Measurements from ENCODE around the gene AFG1L. TPM values are rescaled to one million over a fixed set of nuclear protein-coding genes. Genes with fewer than 3 reads are reported as not detected.
"Not testable (repeated sequence)": the region's sequence is repeated elsewhere in the genome, so short reads cannot be mapped to it uniquely, and the experiment has no call there.

The AFG1L gene
- total RNA-seq, 6 experiments from 2014 or later, result 4.8 to 5.7 (median 5.3) TPM

DNA sequence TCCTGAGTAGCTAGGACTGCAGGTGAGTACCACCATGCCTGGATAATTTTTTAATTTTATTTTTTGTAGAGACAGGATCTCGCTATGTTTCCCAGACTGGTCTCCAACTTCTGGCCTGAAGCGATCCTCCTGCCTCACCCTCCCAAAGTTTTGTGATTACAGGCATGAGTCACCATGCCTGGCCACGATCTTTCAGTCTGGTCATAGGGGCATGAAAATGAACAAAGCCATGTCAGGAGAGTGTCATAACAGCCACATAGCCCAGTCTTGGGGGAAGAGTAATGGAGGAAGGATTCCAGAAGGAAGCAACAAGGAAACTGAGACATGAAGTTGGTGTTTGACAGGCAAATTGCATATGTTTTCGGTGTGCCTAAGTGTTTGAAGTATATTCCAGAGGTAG is 17.0 kb upstream of the AFG1L start:
- TF ChIP-seq, protein P1, sequence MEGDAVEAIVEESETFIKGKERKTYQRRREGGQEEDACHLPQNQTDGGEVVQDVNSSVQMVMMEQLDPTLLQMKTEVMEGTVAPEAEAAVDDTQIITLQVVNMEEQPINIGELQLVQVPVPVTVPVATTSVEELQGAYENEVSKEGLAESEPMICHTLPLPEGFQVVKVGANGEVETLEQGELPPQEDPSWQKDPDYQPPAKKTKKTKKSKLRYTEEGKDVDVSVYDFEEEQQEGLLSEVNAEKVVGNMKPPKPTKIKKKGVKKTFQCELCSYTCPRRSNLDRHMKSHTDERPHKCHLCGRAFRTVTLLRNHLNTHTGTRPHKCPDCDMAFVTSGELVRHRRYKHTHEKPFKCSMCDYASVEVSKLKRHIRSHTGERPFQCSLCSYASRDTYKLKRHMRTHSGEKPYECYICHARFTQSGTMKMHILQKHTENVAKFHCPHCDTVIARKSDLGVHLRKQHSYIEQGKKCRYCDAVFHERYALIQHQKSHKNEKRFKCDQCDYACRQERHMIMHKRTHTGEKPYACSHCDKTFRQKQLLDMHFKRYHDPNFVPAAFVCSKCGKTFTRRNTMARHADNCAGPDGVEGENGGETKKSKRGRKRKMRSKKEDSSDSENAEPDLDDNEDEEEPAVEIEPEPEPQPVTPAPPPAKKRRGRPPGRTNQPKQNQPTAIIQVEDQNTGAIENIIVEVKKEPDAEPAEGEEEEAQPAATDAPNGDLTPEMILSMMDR (IDR thresholded peaks at IDR 0.05), result no peak
- no peaks in the 10 kb centered on the region for H3K9me3 Mint-ChIP-seq
- no peak overlapping the region for H3K27ac Mint-ChIP-seq
- H3K4me1 Mint-ChIP-seq (ENCODE audit: low read depth), result peaks cover 11% of the 10 kb centered on the region; the same call in 1 of the 2 replicates
- no peaks in the 10 kb centered on the region for H3K36me3 Mint-ChIP-seq (ENCODE audit: low read depth)
- no peak for DNase-seq
- H3K27me3 Mint-ChIP-seq (ENCODE audit: insufficient read depth), result peaks cover 1% of the 10 kb centered on the region; the same call in 1 of the 2 replicates
- H3K4me3 Mint-ChIP-seq, result no peak overlapping the region

- Mint-ChIP-seq H3K27ac (no peak overlapping the region), H3K4me3 (no peak overlapping the region), H3K9me3 (no peaks in the 10 kb centered on the region), H3K27me3 (ENCODE audit: insufficient read depth) (no peaks in the 10 kb centered on the region; the same call in 1 of the 2 replicates), H3K36me3 (ENCODE audit: low read depth) (no peaks in the 10 kb centered on the region), H3K4me1 (ENCODE audit: low read depth) (no peaks in the 10 kb centered on the region)
- DNase-seq, result no peak
- TF ChIP-seq, protein P1 (IDR thresholded peaks at IDR 0.05), result no peak
Measured at GRCh38 chr6:108285381-108285780, 9.5 kb upstream of the AFG1L start.

- Mint-ChIP-seq H3K27ac (no peak overlapping the region), H3K9me3 (no peaks in the 10 kb centered on the region), H3K4me3 (no peak overlapping the region), H3K4me1 (ENCODE audit: low read depth) (no peaks in the 10 kb centered on the region), H3K27me3 (ENCODE audit: insufficient read depth) (no peaks in the 10 kb centered on the region; the same call in 1 of the 2 replicates), H3K36me3 (ENCODE audit: low read depth) (no peaks in the 10 kb centered on the region)
- TF ChIP-seq, protein P1 (IDR thresholded peaks at IDR 0.05), result no peak
- no peak for DNase-seq
Measured at GRCh38 chr6:108286366-108286765, 8.5 kb upstream of the AFG1L start.

GRCh38 chr6:108287373-108287772 is 7.5 kb upstream of the AFG1L start:
- Mint-ChIP-seq H3K4me1 (ENCODE audit: low read depth) (no peaks in the 10 kb centered on the region), H3K36me3 (ENCODE audit: low read depth) (no peaks in the 10 kb centered on the region), H3K27ac (no peak overlapping the region), H3K4me3 (no peak overlapping the region), H3K9me3 (no peaks in the 10 kb centered on the region), H3K27me3 (ENCODE audit: insufficient read depth) (no peaks in the 10 kb centered on the region; the same call in 1 of the 2 replicates)
- no peak for DNase-seq
- TF ChIP-seq, protein P1 (IDR thresholded peaks at IDR 0.05), result no peak

- Mint-ChIP-seq H3K27me3 (ENCODE audit: insufficient read depth) (no peaks in the 10 kb centered on the region; the same call in 1 of the 2 replicates), H3K4me3 (no peak overlapping the region), H3K36me3 (ENCODE audit: low read depth) (no peaks in the 10 kb centered on the region), H3K27ac (no peak overlapping the region), H3K9me3 (no peaks in the 10 kb centered on the region), H3K4me1 (ENCODE audit: low read depth) (no peaks in the 10 kb centered on the region)
- DNase-seq, result no peak
- TF ChIP-seq, protein P1 (IDR thresholded peaks at IDR 0.05), result no peak
Measured at GRCh38 chr6:108288742-108289141, 6.1 kb upstream of the AFG1L start.

GRCh38 chr6:108291091-108291490 is 3.8 kb upstream of the AFG1L start:
- Mint-ChIP-seq H3K36me3 (ENCODE audit: low read depth) (no peaks in the 10 kb centered on the region; the same call in 1 of the 2 replicates), H3K4me1 (ENCODE audit: low read depth) (peaks cover 13% of the 10 kb centered on the region), H3K4me3 (no peak overlapping the region), H3K9me3 (no peaks in the 10 kb centered on the region), H3K27ac (no peak overlapping the region), H3K27me3 (ENCODE audit: insufficient read depth) (no peaks in the 10 kb centered on the region; the same call in 1 of the 2 replicates)
- TF ChIP-seq, protein P1 (IDR thresholded peaks at IDR 0.05), result no peak
- no peak for DNase-seq

- not testable (repeated sequence) for H3K27me3 Mint-ChIP-seq (ENCODE audit: insufficient read depth); H3K9me3 Mint-ChIP-seq; H3K4me3 Mint-ChIP-seq; H3K36me3 Mint-ChIP-seq (ENCODE audit: low read depth); H3K27ac Mint-ChIP-seq; DNase-seq
- H3K4me1 Mint-ChIP-seq (ENCODE audit: low read depth), result peaks cover 13% of the 10 kb centered on the region
Measured at GRCh38 chr6:108292561-108292960, 2.3 kb upstream of the AFG1L start.
